Activated B cell treated with CpG ODN at 0.5 μM for 24 hours (primary cell): ENCODE results near the gene ZIC4. TPM values are rescaled to one million over a fixed set of nuclear protein-coding genes. Genes with fewer than 3 reads are reported as not detected.

ENCODE experiments used
- ATAC-seq: fragments of 200-7000 bp; cut with Tn5 transposase; one replicate; pipeline ENCODE4 v1.10.0; 2021; ENCODE audit warnings: low read depth, mild to moderate bottlenecking, moderate library complexity
- CTCF ChIA-PET: fragments of 350-600 bp; sonication (Branson Sonifier 250); formaldehyde crosslinking; loops from one replicate; lab custom pipeline; 2021; ENCODE audit warnings: antibody characterized with exemption; lab: Charles Lee
- POLR2A ChIA-PET: fragments of 350-600 bp; sonication (Branson Sonifier 250); formaldehyde crosslinking; loops from one replicate; lab custom pipeline; 2021; ENCODE audit warnings: antibody characterized with exemption; lab: Charles Lee
- DNase-seq: peaks from one replicate; pipeline ENCODE4 v3.0.0; 2022
- H3K27ac Mint-ChIP-seq: one replicate; pipeline ENCODE4 v1.8.0; 2020; ENCODE audit warnings: mixed read lengths
- H3K27me3 Mint-ChIP-seq: one replicate; pipeline ENCODE4 v1.8.0; 2021; ENCODE audit warnings: mixed read lengths
- H3K36me3 Mint-ChIP-seq: one replicate; pipeline ENCODE4 v1.8.0; 2021; ENCODE audit warnings: low read depth, mixed read lengths
- H3K4me1 Mint-ChIP-seq: one replicate; pipeline ENCODE4 v1.8.0; 2021; ENCODE audit warnings: mixed read lengths
- H3K4me3 Mint-ChIP-seq: one replicate; pipeline ENCODE4 v1.8.0; 2020; ENCODE audit warnings: mild to moderate bottlenecking, mixed read lengths
- H3K9me3 Mint-ChIP-seq: one replicate; pipeline ENCODE4 v1.8.0; 2020; ENCODE audit warnings: mixed read lengths
- intact Hi-C: fragments of 100-400 bp; cut with micrococcal nuclease; formaldehyde crosslinking; loops from one replicate; pipeline ENCODE4 v1.15.1; 2024
- total RNA-seq: library from RNA; stranded (reverse); gene quantifications from 2 replicates; pipeline ENCODE4 v1.2.3, GENCODE V29; 2022
- TF ChIP-seq, protein P1 (sequence below): fragments of 200-600 bp; IDR thresholded peaks from one replicate; pipeline ENCODE4 v1.8.0; 2022; ENCODE audit warnings: antibody characterized with exemption, mild to moderate bottlenecking

The ZIC4 gene
- total RNA-seq, 1 donor from 2014 or later: not detected

- TF ChIP-seq, protein P1, sequence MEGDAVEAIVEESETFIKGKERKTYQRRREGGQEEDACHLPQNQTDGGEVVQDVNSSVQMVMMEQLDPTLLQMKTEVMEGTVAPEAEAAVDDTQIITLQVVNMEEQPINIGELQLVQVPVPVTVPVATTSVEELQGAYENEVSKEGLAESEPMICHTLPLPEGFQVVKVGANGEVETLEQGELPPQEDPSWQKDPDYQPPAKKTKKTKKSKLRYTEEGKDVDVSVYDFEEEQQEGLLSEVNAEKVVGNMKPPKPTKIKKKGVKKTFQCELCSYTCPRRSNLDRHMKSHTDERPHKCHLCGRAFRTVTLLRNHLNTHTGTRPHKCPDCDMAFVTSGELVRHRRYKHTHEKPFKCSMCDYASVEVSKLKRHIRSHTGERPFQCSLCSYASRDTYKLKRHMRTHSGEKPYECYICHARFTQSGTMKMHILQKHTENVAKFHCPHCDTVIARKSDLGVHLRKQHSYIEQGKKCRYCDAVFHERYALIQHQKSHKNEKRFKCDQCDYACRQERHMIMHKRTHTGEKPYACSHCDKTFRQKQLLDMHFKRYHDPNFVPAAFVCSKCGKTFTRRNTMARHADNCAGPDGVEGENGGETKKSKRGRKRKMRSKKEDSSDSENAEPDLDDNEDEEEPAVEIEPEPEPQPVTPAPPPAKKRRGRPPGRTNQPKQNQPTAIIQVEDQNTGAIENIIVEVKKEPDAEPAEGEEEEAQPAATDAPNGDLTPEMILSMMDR: no peak
- Mint-ChIP-seq H3K4me1 (peaks cover 8% of the 10 kb centered on the region), H3K27me3 (peaks cover 66% of the 10 kb centered on the region), H3K27ac (no peak overlapping the region), H3K9me3 (peaks cover 4% of the 10 kb centered on the region), H3K4me3 (no peak overlapping the region), H3K36me3 (no peaks in the 10 kb centered on the region)
- intact Hi-C loops: no loop called here
- POLR2A ChIA-PET: no interaction called here
- ATAC-seq: no peak
- DNase-seq: no peak
- CTCF ChIA-PET: no interaction called here
These were observed 11.4 kb upstream of the ZIC4 start for GRCh38 chr3:147417551-147418295.

DNA sequence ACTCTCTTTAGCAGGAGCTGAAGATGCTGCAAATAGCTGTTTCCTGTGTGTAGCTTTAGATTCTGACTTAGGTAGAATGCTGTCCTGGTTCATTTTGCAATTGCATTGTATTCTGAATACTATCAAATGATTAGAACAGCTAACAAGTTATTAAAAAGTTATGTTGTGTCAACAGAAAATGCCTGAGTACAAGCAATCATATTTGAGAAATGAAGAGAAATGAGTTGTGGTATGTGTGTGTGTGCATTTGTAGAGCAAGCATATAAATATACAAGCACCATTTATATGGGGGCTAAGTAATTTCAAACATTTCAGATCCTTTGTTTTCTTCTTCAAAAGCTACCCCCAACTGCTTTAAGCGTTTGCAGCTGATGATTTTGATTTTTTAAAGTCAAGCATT, 10.6 kb upstream of the ZIC4 start:
- no peak overlapping the region for H3K27ac Mint-ChIP-seq
- no peak overlapping the region for H3K4me3 Mint-ChIP-seq
- intact Hi-C loops: no loop called here
- POLR2A ChIA-PET: no interaction called here
- CTCF ChIA-PET: no interaction called here
- H3K4me1 Mint-ChIP-seq: peaks cover 13% of the 10 kb centered on the region
- DNase-seq (no peak), ATAC-seq (no peak)
- H3K27me3 Mint-ChIP-seq: peaks cover 64% of the 10 kb centered on the region
- TF ChIP-seq, protein P1: no peak
- H3K36me3 Mint-ChIP-seq: no peaks in the 10 kb centered on the region
- H3K9me3 Mint-ChIP-seq: no peaks in the 10 kb centered on the region

- POLR2A ChIA-PET: no interaction called here
- intact Hi-C loops: loop anchor here (2.0 kb wide), 1 partner anchor 29 kb away; no protein-coding TSS in a partner anchor
- no peak overlapping the region for H3K4me3 Mint-ChIP-seq
- H3K27ac Mint-ChIP-seq: no peak overlapping the region
- no peak for ATAC-seq
- no peaks in the 10 kb centered on the region for H3K36me3 Mint-ChIP-seq
- TF ChIP-seq, protein P1: no peak
- H3K27me3 Mint-ChIP-seq: peaks cover 68% of the 10 kb centered on the region
- H3K4me1 Mint-ChIP-seq: peaks cover 24% of the 10 kb centered on the region
- no peaks in the 10 kb centered on the region for H3K9me3 Mint-ChIP-seq
- CTCF ChIA-PET: no interaction called here
- DNase-seq: no peak
These were observed 9.5 kb upstream of the ZIC4 start for GRCh38 chr3:147415874-147416273.

GRCh38 chr3:147415286-147415685, 8.9 kb upstream of the ZIC4 start:
- H3K27ac Mint-ChIP-seq: no peak overlapping the region
- DNase-seq: no peak
- H3K27me3 Mint-ChIP-seq: peaks cover 64% of the 10 kb centered on the region
- intact Hi-C loops: loop anchor here (2.0 kb wide), 1 partner anchor 28 kb away; no protein-coding TSS in a partner anchor
- no peaks in the 10 kb centered on the region for H3K36me3 Mint-ChIP-seq
- CTCF ChIA-PET: no interaction called here
- POLR2A ChIA-PET: no interaction called here
- H3K9me3 Mint-ChIP-seq: no peaks in the 10 kb centered on the region
- no peak overlapping the region for H3K4me3 Mint-ChIP-seq
- peaks cover 27% of the 10 kb centered on the region for H3K4me1 Mint-ChIP-seq
- TF ChIP-seq, protein P1: no peak
- no peak for ATAC-seq

- no peaks in the 10 kb centered on the region for H3K36me3 Mint-ChIP-seq
- TF ChIP-seq, protein P1: no peak
- H3K27me3 Mint-ChIP-seq: peaks cover 57% of the 10 kb centered on the region
- no peak for ATAC-seq
- H3K27ac Mint-ChIP-seq: no peak overlapping the region
- no peak overlapping the region for H3K4me3 Mint-ChIP-seq
- intact Hi-C loops: loop anchor here (2.0 kb wide), 1 partner anchor 28 kb away; no protein-coding TSS in a partner anchor
- H3K9me3 Mint-ChIP-seq: no peaks in the 10 kb centered on the region
- H3K4me1 Mint-ChIP-seq: peaks cover 28% of the 10 kb centered on the region
- no peak for DNase-seq
- ChIA-PET POLR2A (no interaction called here), CTCF (no interaction called here)
These were observed 8.2 kb upstream of the ZIC4 start for GRCh38 chr3:147414390-147415138.
